CD4-positive, alpha-beta T cell treated with Interleukin-12 subunit alpha and Interleukin-12 subunit beta, for 1 hour (primary cell): ENCODE data around the gene FTHL17.

ENCODE experiments used
- DNase-seq: peaks from one replicate; pipeline ENCODE4 v3.0.0-alpha.2; 2020

The FTHL17 gene

DNA sequence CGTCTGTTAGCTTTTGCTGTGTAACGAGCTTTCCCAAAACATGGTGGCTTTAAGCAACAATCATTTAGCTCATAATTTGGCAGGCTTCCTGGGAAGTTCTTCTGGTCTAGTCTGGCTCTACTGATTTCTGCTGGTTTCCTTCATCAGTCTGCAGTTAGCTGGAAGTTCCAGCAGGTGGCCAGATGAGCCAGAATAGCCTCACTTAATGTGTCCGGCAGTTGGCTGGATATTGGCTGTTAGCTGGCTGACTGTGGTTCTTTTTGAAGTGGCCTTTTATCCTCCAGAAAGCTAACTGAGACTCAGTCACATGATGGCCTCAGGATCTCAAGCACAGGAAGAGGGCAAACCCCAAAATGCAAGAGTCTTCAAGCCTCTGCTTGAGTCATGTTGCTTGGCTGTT lies 34.9 kb downstream of the FTHL17 start:
- DNase-seq, result no peak

DNA sequence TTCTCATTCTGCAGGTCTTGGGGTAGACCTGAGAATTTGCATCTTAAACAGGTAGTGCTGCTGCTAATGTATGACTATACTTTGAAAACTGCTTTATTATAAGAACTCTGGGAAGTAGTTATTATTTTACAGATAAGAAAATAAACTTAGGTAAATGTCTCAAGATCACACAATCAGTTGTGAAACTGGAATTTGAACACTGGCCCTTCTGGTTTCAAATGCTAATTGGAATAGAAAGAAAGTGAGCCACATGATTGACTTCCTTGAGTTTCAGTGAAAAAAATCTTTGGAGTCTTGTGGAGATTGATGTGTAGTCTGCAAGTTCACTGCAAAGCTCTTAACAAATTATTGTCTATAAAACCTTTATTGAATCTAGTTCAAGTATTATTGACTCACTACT lies 44.5 kb downstream of the FTHL17 start:
- no peak for DNase-seq

DNA sequence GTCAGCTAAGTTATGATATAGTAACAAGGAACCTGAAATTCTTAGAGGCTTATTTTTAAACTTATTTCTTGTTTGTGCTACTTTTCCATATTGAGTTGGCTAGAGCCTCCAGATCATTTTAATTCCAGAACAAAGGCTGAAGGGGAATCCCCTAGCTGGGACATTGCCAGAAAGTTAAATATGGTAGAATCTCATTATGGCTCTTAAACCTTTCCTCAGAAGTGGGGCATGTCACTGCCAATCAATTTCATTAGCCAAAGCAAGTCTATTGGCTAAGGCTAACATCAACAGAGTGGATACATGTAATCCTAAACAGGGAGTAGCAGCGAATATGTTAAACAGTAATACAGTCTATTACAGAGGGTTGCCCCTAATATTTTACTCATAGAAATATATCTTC lies 47.0 kb downstream of the FTHL17 start:
- DNase-seq, result no peak

DNA sequence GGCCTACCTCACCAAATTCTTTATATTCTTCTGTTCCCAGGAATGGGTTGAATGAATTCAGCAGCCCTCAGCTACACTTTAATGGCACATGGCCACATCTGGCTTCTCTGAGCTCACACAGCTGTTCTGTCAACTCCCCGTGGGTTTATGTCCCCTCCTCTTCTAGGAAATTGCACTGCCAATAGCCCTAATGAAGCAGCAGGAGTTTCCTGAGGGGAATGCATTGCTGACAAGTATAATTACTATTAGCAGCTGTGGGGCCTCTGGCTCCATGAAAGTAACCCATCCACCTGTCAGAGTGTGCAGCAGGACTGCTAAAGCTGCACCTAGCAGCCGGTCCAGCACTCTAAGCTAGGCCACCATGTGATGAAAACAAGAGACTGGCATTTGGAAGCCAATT lies 50.3 kb downstream of the FTHL17 start:
- DNase-seq, result no peak
